SJCRH30 (cell line): ENCODE measurements around the gene SLC13A3. TPM values are rescaled to one million over a fixed set of nuclear protein-coding genes. Genes with fewer than 3 reads are reported as not detected.

Experiments used
- DNase-seq, 2 experiments: peaks; one replicate each; pipeline ENCODE4 v3.0.0-alpha.2; 2015 to 2020
- H3K27ac ChIP-seq: fragments of 250-450 bp; sonication (Bioruptor Pico); 2 replicates; pipeline ENCODE4 v1.5.1; 2020; ENCODE audit warnings: mild to moderate bottlenecking, moderate library complexity
- H3K27me3 ChIP-seq: fragments of 250-450 bp; sonication (Bioruptor Pico); 2 replicates; pipeline ENCODE4 v1.5.1; 2020; ENCODE audit warnings: mild to moderate bottlenecking, moderate library complexity
- H3K36me3 ChIP-seq: fragments of 250-450 bp; sonication (Bioruptor Pico); 2 replicates; pipeline ENCODE4 v1.5.1; 2020; ENCODE audit warnings: mild to moderate bottlenecking, moderate library complexity
- H3K4me1 ChIP-seq: fragments of 250-450 bp; sonication (Bioruptor Pico); 2 replicates; pipeline ENCODE4 v1.5.1; 2020; ENCODE audit warnings: mild to moderate bottlenecking, moderate library complexity
- H3K4me3 ChIP-seq: fragments of 250-450 bp; sonication (Bioruptor Pico); 2 replicates; pipeline ENCODE4 v1.5.1; 2020; ENCODE audit warnings: mild to moderate bottlenecking, moderate library complexity
- H3K9me3 ChIP-seq: fragments of 250-450 bp; sonication (Bioruptor Pico); replicated peaks from 2 replicates; pipeline ENCODE4 v1.5.1; 2020; ENCODE audit warnings: mild to moderate bottlenecking, moderate library complexity
- total RNA-seq: library from RNA; depleted of rRNA; stranded (reverse); fragments of >200 nt; shearing (Covaris generic); gene quantifications from 2 replicates; pipeline ENCODE4 v1.2.3, GENCODE V29; 2014

SLC13A3 gene
- total RNA-seq, 1 experiment from 2014 or later = not detected

DNA sequence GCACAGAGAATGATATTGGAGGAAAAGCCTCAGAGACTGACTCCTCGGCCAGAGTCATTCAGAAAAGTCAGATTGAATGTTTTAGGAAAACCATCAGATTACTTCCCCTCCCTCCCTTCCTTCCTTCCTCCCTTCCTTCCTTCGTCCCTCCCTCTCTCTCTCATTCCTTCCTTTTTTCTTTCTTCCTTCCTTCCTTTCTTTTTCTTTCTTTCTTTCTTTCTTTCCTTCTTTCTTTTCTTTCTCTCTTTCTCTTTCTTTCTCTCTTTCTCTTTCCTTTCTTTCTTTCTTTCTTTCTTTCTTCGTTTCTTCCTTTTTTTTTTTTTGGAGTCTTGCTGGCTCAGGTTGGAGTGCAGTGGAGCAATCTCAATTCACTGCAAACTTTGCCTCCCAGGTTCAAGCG is 108.2 kb downstream of the SLC13A3 start:
- DNase-seq = no peak
- no peak overlapping the region for H3K4me3 ChIP-seq
- no peaks in the 10 kb centered on the region for H3K9me3 ChIP-seq
- no peak overlapping the region for H3K27ac ChIP-seq
- H3K4me1 ChIP-seq = no peaks in the 10 kb centered on the region
- no peaks in the 10 kb centered on the region for H3K36me3 ChIP-seq
- 0 out of 2 replicates have a peak, but pooled peaks cover 6% of the 10 kb centered on the region for H3K27me3 ChIP-seq

DNA sequence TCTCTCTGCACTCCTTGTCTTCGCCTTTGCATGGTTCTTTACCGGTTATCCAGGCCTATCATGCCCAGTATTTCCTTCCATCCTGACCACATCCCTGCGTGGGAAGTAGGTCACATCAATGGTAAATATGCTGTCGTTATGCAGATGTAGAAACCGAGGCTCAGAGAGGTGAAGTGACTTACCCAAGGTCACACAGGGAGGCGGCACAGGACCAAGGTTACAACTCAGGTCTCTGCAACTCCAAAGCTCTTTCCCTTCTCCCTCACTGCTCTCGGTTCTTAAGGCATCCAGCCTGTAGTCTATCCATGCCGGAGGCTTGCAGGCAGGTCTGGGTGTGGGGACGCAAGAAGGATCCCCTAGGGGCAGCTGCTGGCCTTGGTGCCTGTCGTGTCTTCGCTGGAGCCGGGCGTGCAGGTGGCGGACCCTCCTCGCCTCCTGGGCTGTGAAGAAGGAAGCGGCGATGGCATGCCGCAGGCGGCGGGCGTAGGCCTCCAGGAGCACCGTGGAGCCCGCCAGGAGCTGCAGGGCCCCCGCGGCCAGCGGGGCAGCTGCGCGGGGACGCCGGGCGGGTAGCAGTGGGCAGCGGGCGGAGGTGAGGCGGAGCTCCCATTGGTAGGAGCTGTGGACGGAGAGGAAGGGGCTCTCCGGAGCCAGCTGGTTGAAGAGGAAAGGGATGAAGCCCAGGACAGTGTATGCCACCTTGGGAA is 109.9 kb downstream of the SLC13A3 start:
- H3K27me3 ChIP-seq = peaks cover 13% of the 10 kb centered on the region; the same call in 1 of the 2 replicates
- no peak overlapping the region for H3K27ac ChIP-seq
- no peaks in the 10 kb centered on the region for H3K36me3 ChIP-seq
- H3K4me1 ChIP-seq = no peaks in the 10 kb centered on the region
- H3K4me3 ChIP-seq = no peak overlapping the region
- no peak for DNase-seq
- H3K9me3 ChIP-seq = no peaks in the 10 kb centered on the region

DNA sequence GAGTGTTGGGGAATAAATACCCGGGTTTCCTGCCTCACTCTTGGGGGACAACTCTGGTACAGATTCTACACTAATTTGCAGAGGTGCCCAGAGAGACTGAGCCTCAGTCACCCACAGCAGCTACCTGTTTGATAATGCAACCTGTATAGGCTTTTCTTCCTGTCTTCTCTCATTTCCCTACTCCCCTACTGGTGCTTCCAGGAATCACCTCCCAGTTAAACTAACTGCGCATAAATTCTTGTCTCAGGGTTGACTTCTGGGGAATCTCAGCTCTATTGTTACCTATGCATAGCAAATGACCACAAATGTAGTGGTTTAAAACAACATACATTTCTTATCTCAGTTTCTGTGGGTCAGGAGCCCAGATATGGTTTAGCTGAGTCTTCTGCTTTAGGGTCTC is 112.1 kb downstream of the SLC13A3 start:
- Histone ChIP-seq H3K4me3 (no peak overlapping the region), H3K36me3 (no peaks in the 10 kb centered on the region), H3K9me3 (no peaks in the 10 kb centered on the region), H3K4me1 (no peaks in the 10 kb centered on the region), H3K27me3 (peaks cover 16% of the 10 kb centered on the region; the same call in 1 of the 2 replicates), H3K27ac (no peak overlapping the region)
- no peak for DNase-seq

DNA sequence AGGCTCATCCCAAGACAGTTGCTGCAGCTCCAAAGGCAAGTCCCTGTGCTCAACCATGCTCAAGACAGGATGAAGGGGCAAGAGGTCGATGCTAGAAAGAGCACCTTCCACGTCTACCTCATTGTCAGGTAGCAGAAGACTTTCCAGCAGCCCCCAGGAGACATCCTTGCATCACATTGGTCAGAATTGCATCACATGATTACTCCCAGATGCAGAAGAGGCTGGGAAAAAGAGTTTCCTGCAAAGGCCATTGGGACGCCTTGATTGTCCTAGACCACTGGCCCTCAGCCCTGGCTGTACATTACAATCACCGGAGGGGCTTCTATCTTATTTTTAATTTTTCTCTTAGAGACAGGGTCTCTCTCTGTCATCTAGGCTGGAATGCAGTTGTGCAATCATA is 120.6 kb downstream of the SLC13A3 start:
- Histone ChIP-seq H3K4me3 (no peak overlapping the region), H3K4me1 (no peaks in the 10 kb centered on the region), H3K36me3 (no peaks in the 10 kb centered on the region), H3K27ac (no peak overlapping the region), H3K9me3 (no peaks in the 10 kb centered on the region), H3K27me3 (peaks cover 6% of the 10 kb centered on the region; the same call in 1 of the 2 replicates)
- no peak for DNase-seq

DNA sequence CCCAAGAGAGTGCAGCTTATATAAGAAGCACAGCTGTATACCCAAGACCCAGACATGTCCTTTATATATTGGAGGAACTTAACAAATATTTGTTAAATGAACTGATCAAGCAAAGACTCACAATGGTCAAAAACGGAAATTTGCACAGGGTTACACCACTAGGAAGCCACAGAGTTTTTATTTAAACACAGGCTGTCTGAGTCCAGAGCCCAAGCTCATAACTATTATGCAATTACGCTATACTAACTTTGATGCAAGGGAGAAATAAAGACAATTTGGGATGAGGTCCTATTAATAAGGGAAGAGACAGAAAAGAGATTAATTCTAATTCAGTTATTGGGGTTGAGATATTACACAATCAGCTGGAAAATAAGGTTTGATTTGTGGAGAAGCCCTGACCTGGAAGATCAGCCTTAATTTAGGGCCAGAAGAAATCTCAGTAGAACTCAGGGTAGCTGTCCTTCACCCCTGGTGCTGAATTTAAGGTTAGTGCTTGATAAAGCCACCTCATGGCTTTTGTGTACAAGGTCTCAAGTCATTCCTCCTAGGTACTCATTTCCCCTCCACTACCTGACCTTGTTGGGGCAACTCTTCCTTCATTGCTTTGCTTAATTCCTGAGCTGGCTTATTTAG is 127.4 kb downstream of the SLC13A3 start:
- Histone ChIP-seq H3K4me1 (no peaks in the 10 kb centered on the region), H3K4me3 (no peak overlapping the region), H3K27me3 (0 out of 2 replicates have a peak, but pooled peaks cover 3% of the 10 kb centered on the region), H3K9me3 (no peaks in the 10 kb centered on the region), H3K27ac (no peak overlapping the region), H3K36me3 (no peaks in the 10 kb centered on the region)
- DNase-seq = peak; percentile 40 to 70

DNA sequence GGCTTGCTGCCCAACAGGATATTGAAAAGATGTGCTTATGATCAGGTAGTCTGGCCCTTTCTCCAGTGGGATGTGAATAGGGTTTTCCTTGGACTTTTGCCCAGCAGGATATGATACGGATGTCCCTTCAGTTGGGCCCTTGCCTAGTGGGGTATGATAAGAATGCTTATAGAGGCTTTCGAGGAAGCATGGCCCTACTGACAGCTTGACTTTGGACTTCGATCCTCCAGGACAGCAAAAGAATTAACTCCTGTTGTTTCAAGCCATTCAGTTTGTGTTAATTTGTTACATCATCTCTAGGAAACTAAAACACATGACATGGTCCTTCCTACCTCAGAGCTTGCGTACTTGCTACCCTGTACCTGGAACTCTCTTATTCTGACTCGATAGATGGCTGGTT is 128.2 kb downstream of the SLC13A3 start:
- Histone ChIP-seq H3K9me3 (no peaks in the 10 kb centered on the region), H3K4me1 (no peaks in the 10 kb centered on the region), H3K4me3 (no peak overlapping the region), H3K27me3 (0 out of 2 replicates have a peak, but pooled peaks cover 3% of the 10 kb centered on the region), H3K27ac (no peak overlapping the region), H3K36me3 (no peaks in the 10 kb centered on the region)
- DNase-seq = no peak

DNA sequence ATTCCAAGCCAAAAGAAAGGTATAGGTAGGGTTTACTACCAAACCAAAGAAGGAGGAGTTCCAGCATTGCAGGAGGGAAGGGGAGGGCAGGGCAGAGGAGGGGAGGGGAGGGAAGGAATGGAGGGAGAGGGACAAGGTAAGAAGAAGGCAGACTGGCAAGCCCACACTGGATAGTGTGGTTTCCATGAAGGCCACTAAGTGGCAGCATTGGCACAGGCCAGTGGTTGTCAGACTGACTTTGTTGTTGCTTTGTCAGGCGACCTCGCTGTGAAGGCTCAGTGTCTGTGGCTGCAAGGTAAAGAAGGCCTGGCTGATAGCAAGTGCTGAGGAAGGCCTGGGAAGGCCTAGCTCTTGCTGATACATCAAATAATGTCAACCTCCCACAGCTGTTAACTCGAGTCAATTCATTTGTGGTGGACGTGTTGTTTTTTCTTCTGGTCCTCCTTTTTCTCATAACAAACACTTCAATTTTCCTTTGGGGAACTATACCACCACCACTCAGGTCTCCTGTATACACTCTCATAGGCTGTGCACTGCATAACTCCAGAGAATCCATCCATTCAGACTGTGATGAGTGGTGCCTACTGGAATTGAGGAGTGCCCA is 130.2 kb downstream of the SLC13A3 start:
- Histone ChIP-seq H3K4me3 (no peak overlapping the region), H3K9me3 (no peaks in the 10 kb centered on the region), H3K27ac (no peak overlapping the region), H3K27me3 (0 out of 2 replicates have a peak, but pooled peaks cover 3% of the 10 kb centered on the region), H3K36me3 (no peaks in the 10 kb centered on the region), H3K4me1 (no peaks in the 10 kb centered on the region)
- peak; percentile 63 to 83 for DNase-seq

DNA sequence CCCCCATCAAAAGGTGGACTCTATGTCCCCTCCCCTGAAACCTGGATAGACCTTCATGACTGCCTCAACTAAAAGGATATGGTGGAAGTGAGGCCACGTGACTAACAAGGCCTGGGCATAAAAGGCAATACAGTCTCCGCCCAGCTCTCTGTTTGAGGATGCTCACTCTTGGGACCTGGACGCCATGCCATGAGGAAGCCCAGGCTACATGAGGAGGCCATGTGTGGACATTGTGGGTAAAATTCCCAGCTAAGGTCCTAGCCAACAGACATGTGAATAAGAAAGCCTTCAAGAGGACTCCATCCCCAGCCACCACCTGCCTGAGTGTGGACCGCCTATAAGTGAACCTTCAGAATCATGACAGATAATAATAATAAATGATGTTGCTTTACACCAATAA is 130.7 kb downstream of the SLC13A3 start:
- no peak for DNase-seq
- no peaks in the 10 kb centered on the region for H3K9me3 ChIP-seq
- no peaks in the 10 kb centered on the region for H3K36me3 ChIP-seq
- H3K4me1 ChIP-seq = no peaks in the 10 kb centered on the region
- H3K27ac ChIP-seq = no peak overlapping the region
- no peak overlapping the region for H3K4me3 ChIP-seq
- 0 out of 2 replicates have a peak, but pooled peaks cover 3% of the 10 kb centered on the region for H3K27me3 ChIP-seq

DNA sequence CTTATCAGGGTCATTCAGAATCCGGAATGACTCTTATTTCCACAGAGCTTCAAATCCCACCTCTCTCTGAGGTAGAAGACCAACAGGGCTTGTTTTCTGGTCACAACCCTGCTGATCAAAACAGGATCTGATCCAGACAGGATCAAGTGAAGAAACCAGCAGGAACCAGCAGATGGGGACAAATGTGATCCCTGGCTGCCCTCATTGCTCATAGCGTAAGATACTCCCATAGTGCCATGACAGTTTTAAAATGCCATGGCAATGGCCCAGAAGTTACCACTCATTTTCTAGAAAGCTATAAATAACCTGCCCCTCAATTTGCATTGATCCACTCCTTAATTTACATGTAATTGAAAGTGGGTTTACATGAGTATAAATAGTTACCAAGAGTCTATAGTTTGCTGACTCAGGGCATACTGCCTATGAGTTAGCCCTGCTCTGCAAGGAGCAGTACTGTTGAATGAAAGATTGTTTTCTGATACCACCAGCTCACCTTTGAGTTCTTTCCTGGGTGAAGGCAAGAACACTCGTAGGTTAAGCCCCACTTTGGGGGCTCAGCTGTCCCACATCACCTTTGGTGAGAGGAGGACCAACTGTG is 131.7 kb downstream of the SLC13A3 start:
- Histone ChIP-seq H3K27ac (no peak overlapping the region), H3K36me3 (no peaks in the 10 kb centered on the region), H3K9me3 (no peaks in the 10 kb centered on the region), H3K4me1 (no peaks in the 10 kb centered on the region), H3K27me3 (0 out of 2 replicates have a peak, but pooled peaks cover 3% of the 10 kb centered on the region), H3K4me3 (no peak overlapping the region)
- no peak for DNase-seq

DNA sequence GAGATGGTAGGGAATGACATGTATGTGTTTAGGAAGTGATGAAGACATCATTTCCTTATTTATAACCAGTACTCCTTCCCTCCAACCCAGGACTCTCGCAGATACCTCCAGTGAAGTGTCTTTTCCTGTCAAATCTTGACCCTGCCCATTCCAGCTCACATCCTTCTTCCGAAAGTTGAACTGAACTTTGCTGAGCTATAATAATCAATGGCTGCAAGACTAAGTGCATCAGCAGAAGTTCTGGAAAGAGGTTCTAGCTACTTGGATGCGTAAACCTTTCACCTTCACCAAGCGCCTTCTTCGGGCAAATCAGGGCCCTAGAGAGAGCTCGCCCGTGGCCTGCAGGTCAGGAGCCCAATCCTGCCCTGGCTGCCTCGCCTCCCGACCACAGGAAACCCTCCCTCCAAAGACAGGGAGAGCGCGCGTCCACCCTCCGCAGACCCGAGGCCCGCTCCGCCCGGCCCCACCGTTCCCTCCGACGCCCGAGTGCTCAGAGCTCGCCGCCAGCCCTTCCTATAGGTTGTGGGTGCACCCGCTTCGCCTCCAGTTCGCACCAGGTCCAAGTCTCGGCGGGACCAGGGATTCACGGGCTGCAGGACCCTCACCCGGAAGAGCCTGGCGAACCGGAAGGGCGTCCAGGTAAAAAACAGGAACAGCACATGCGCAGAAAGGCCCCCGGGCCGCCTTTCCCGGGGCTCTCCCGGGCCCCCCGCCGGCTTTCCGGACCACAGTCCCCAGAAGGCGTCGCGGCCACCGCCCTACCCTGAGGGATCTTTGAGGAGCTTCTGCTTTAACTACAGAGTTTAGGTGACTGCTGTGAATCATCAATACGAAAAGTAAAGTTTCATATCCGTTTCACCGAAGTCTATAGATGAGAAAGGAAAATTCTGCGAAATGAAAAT is 138.1 kb downstream of the SLC13A3 start, which contains the start of gene ZNF334:
TSS of gene ZNF334 (minus strand) at position 617 of the 902 bp plus-strand sequence. CDS start 1,457 bp downstream, outside the sequence.
- Histone ChIP-seq H3K4me1 (peaks cover 3% of the 10 kb centered on the region), H3K27me3 (no peaks in the 10 kb centered on the region), H3K4me3 (no peak within 1 kb of the TSS), H3K36me3 (no peaks in the 10 kb centered on the region), H3K27ac (no peak within 1 kb of the TSS), H3K9me3 (0 out of 2 replicates have a peak, but pooled peaks cover 3% of the 10 kb centered on the region)
- DNase-seq = no peak

DNA sequence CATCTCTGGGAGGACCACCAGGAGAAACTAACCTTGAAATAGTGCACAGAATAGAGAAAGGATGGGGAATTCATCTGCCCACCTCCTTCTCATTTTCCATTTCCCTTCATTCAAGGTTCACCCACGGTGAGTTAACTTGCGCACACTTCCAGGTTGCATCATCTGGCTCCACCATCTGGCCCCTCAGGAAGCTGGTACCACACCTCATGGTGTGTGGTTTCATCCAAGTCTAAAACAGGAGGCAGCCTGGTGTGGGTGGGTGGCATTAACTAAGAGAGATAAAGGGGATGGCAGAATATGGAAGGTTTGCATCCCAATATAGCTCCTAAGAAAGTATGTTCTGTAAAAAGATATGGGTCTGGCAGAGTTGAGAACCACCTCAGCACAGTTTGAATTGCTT is 141.7 kb downstream of the SLC13A3 start:
- H3K9me3 ChIP-seq = peaks cover 7% of the 10 kb centered on the region
- no peak for DNase-seq

More for the DNA sequence above, 141.7 kb downstream of the SLC13A3 start:
- Histone ChIP-seq H3K4me3 (no peak overlapping the region), H3K36me3 (no peaks in the 10 kb centered on the region), H3K27me3 (no peaks in the 10 kb centered on the region), H3K27ac (no peak overlapping the region), H3K4me1 (peaks cover 31% of the 10 kb centered on the region)
